Loucy (cell line): ENCODE measurements around the gene THOC1.

ENCODE experiments used
- EZH2phosphoT487 ChIP-seq: fragments of 200-600 bp; IDR thresholded peaks from 2 replicates; pipeline ENCODE4 v1.6.1; 2018; ENCODE audit warnings: antibody characterized with exemption, mild to moderate bottlenecking, moderate library complexity, borderline replicate concordance
- TF ChIP-seq, protein P1 (sequence below): fragments of 200-600 bp; sonication (generic); conservative IDR thresholded peaks from 2 replicates; pipeline ENCODE4 v1.5.1; 2014; ENCODE audit warnings: mild to moderate bottlenecking, antibody characterized with exemption, low read length

DNA sequence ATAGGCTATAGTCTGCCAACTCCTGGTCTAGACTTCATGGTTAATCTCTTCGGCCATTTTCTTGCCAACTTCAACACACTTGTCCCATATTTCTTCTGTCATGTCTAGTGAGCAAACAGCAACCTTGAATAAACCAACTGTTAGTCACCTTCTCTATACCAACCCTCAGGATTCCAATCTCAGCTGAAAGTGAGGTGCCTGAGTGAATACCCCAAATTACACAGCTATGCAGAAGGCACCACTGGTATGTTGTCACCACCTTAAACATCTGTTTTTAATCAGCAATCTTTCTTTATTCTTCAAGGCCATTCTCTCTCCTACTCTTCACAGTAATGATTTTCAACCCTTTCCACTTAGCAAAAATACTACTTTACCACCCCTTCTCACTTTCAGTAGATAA, 39.3 kb downstream of the THOC1 start:
- TF ChIP-seq, protein P1, sequence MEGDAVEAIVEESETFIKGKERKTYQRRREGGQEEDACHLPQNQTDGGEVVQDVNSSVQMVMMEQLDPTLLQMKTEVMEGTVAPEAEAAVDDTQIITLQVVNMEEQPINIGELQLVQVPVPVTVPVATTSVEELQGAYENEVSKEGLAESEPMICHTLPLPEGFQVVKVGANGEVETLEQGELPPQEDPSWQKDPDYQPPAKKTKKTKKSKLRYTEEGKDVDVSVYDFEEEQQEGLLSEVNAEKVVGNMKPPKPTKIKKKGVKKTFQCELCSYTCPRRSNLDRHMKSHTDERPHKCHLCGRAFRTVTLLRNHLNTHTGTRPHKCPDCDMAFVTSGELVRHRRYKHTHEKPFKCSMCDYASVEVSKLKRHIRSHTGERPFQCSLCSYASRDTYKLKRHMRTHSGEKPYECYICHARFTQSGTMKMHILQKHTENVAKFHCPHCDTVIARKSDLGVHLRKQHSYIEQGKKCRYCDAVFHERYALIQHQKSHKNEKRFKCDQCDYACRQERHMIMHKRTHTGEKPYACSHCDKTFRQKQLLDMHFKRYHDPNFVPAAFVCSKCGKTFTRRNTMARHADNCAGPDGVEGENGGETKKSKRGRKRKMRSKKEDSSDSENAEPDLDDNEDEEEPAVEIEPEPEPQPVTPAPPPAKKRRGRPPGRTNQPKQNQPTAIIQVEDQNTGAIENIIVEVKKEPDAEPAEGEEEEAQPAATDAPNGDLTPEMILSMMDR: no peak
- TF ChIP-seq EZH2phosphoT487: no peak
